Measurements from ENCODE around the gene KLHL30.
A peak's percentile ranks its signal among the peaks of the same experiment; 100 is the strongest.

Gene KLHL30

DNA sequence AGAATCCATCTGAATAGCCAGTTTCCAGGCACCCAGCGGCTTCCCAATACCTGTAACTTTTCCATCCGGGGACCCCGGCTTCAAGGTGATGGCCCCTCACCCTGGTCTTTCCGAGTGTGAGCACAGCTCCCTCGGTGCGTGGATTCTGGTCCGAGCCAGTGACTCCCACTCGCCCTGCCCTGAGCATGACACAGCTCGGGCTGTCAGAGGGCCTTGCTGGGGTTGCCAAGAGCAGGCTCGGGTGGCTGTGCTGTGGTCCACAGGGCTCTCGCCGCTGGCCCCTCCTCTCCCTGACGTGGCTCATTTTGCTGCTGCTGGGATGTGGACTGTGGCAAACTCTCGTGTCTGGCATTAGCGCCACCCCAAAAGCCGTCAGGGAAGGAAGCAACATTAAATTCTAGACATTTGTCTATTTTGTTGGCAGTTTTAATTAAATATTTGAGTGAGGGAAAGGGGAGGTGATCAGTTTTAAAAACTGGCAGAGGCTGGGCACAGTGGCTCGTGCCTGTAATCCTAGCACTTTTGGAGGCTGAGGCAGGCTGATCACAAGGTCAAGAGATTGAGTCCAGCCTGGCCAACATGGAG is 43.9 kb upstream of the KLHL30 start:
- TF ChIP-seq, protein P1, sequence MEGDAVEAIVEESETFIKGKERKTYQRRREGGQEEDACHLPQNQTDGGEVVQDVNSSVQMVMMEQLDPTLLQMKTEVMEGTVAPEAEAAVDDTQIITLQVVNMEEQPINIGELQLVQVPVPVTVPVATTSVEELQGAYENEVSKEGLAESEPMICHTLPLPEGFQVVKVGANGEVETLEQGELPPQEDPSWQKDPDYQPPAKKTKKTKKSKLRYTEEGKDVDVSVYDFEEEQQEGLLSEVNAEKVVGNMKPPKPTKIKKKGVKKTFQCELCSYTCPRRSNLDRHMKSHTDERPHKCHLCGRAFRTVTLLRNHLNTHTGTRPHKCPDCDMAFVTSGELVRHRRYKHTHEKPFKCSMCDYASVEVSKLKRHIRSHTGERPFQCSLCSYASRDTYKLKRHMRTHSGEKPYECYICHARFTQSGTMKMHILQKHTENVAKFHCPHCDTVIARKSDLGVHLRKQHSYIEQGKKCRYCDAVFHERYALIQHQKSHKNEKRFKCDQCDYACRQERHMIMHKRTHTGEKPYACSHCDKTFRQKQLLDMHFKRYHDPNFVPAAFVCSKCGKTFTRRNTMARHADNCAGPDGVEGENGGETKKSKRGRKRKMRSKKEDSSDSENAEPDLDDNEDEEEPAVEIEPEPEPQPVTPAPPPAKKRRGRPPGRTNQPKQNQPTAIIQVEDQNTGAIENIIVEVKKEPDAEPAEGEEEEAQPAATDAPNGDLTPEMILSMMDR (conservative IDR thresholded peaks at IDR 0.05; ENCODE audit: low read length) = no peak
- no peak for DNase-seq (ENCODE audit: low read depth)
- no peak overlapping the region for H3K4me3 ChIP-seq (ENCODE audit: low read length)

DNA sequence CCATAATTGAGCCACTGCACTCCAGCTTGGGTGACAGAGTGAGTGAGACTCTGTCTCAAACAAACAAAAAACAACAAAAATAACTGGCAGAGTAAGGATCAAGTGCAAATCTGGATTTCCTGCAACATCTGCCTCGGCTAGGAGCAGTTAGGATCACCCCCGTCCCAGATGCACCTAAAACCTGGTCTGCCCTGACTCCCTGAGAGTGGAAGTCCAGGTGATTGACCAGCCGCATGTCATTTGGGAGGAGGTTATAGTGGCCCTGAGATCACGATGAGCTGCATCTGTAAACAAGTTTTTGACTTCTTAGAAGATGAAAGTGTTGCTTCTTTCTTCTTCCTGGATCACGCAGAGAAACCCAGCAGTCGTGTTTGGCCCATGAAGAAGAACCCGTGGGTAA is 43.3 kb upstream of the KLHL30 start:
- no peak for DNase-seq (ENCODE audit: low read depth)
- TF ChIP-seq, protein P1 (conservative IDR thresholded peaks at IDR 0.05; ENCODE audit: low read length) = no peak
- no peak overlapping the region for H3K4me3 ChIP-seq (ENCODE audit: low read length)

DNA sequence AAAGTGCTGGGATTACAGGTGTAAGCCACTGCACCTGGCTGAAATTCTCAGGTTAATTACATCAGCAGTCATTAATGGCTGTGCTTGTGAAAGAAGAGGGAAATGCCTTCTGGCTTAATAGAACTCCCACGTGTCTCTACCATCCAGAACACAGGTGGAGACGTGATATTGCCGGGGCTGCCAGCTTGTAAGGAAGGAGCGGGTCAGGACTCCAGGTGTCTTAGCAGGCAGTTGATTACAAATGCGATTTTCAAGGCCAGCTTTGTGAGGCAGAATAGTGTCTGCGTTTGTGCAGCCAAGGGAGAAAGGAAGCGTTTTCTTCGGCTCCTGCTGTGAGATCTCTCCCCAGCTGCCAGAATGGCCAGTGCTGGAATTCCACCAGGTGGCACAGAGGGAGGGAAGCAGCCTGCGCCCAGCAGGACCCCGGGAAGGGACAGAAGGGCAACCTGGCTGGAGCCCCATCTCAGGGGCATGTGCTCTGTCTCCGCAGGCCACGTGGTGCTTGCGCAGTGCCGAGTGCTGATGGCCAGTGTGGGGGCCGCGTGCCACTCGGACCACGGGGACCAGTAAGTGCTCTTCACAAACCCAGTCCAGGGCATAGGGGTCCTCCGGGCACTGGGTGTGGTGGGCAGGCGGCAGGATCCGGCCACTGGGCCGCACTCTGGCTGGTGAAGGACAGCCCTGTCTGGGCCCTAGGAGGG is 42.0 kb upstream of the KLHL30 start:
- DNase-seq (ENCODE audit: low read depth) = no peak
- no peak overlapping the region for H3K4me3 ChIP-seq (ENCODE audit: low read length)
- TF ChIP-seq, protein P1 (conservative IDR thresholded peaks at IDR 0.05; ENCODE audit: low read length) = no peak

GRCh38 chr2:238097201-238097987 is 41.1 kb upstream of the KLHL30 start:
- TF ChIP-seq, protein P1 (conservative IDR thresholded peaks at IDR 0.05; ENCODE audit: low read length) = no peak
- no peak for DNase-seq (ENCODE audit: low read depth)
- no peak overlapping the region for H3K4me3 ChIP-seq (ENCODE audit: low read length)

DNA sequence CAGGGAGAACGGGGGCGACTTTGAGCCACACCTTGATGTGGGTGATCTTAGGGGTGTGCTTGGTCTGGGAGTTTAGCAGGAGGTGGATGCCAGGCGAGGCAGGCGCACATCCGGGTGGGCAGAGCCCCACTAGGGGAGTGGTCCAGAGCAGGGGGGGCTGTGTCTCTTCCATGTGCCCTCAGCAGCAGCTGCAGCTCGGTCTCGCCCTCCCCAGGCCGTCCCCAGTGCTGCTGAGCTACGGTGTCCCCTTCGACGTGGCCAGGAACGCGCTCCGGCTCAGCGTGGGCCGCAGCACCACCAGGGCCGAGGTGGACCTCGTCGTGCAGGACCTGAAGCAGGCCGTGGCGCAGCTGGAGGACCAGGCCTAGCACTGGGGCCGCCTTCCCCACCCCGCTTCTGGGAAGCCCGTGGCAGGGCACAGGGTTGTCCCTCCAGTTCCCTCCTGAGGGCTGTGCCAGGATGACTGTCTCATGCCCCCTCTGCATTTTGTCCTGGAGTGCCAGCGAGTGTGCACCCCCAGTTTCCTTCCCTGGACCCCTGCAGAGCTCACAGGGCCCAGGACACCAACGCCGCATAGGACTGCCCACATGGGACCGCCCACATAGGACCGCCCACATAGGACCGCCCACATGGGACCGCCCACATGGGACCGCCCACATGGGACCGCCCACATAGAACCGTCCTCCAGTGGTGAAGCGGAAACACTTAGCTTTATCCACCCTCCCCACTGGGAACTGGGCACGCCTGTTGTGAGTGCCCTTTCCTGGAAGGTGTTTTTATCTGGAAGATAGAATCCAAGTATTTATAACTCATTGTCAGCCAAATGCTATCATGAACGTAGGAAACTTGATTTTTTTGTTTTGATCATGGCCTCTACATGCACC is 40.2 kb upstream of the KLHL30 start:
- peak; percentile 38 for DNase-seq (ENCODE audit: low read depth)

More for the DNA sequence above, 40.2 kb upstream of the KLHL30 start:
- H3K4me3 ChIP-seq (ENCODE audit: low read length) = no peak overlapping the region
- TF ChIP-seq, protein P1 (conservative IDR thresholded peaks at IDR 0.05; ENCODE audit: low read length) = no peak
